HepG2 (cell line): Measurements from ENCODE around the gene PFAS. TPM values are rescaled to one million over a fixed set of nuclear protein-coding genes. Genes with fewer than 3 reads are reported as not detected.

Experiments
- ATAC-seq: fragments of 200-7000 bp; cut with Tn5 transposase; 3 replicates; pipeline ENCODE4 v1.9.1; 2020; ENCODE audit warnings: mild to moderate bottlenecking, moderate library complexity
- BruUV-seq: library from RNA; stranded (reverse); fragments of 400-500 nt; replicated peaks from 2 replicates; lab custom pipeline; 2021; lab: Mats Ljungman, UMichigan
- CTCF ChIA-PET: fragments of 300-600 bp; formaldehyde crosslinking; extraction: SDS; loops from one replicate; lab custom pipeline; 2021; ENCODE audit warnings: low total read pairs, inconsistent platforms, low intra/inter-chr PET ratio; lab: Yijun Ruan, JAX
- POLR2A ChIA-PET: fragments of 350-600 bp; sonication (Branson Sonifier 250); formaldehyde crosslinking; loops from one replicate; lab custom pipeline; 2020; ENCODE audit warnings: antibody characterized with exemption, inconsistent platforms; lab: Yijun Ruan, JAX
- DNase-seq: peaks from one replicate; pipeline ENCODE4 v3.0.0-alpha.2; 2015; ENCODE audit warnings: low spot score
- FAIRE-seq: peaks from 3 replicates; lab custom pipeline; 2011; peaks lifted over from hg19 to GRCh38; lab: Jason Lieb, UNC
- H2AFZ ChIP-seq: one replicate; pipeline ENCODE4 v1.6.1; 2011; ENCODE audit warnings: low read length, inconsistent platforms
- H3K27ac ChIP-seq: fragments of 300-600 bp; 3 replicates; pipeline ENCODE4 v1.8.0; 2011; ENCODE audit warnings: mixed run types, mild to moderate bottlenecking, mixed read lengths, low read length, inconsistent platforms; ENCODE audit not compliant: insufficient read depth; ENCODE audit errors: extremely low read length
- H3K27me3 ChIP-seq, 2 experiments: fragments of 200-600 bp in 1 of 2; 2 replicates in 1 of 2; 3 replicates in 1 of 2; pipeline versions ENCODE4 v1.6.0 to v1.8.0; 2011; ENCODE audit warnings: low read length in 2 of 2, mild to moderate bottlenecking in 2 of 2, moderate library complexity in 2 of 2, inconsistent platforms in 1 of 2; ENCODE audit not compliant: insufficient read depth in 2 of 2, control insufficient read depth in 1 of 2
- H3K36me3 ChIP-seq, 2 experiments: fragments of 200-600 bp in 1 of 2; replicated peaks in 1 of 2; 2 replicates in 1 of 2; 3 replicates in 1 of 2; pipeline versions ENCODE4 v1.5.1 to v1.8.0; 2011; ENCODE audit warnings: low read length in 2 of 2, inconsistent platforms in 1 of 2; ENCODE audit not compliant: insufficient read depth in 2 of 2, control insufficient read depth in 1 of 2
- H3K4me1 ChIP-seq: 2 replicates; pipeline ENCODE4 v1.5.1; 2012; ENCODE audit warnings: low read length, inconsistent platforms; ENCODE audit not compliant: insufficient read depth
- H3K4me2 ChIP-seq: 2 replicates; pipeline ENCODE4 v1.6.0; 2011; ENCODE audit warnings: low read depth, low read length, inconsistent platforms
- H3K4me3 ChIP-seq, 3 experiments: fragments of 200-600 bp in 1 of 3; sonication (generic), shearing (Covaris generic) in 1 of 3; replicated peaks in 1 of 3; 2 replicates each; pipeline ENCODE4 v1.5.1; 2011 to 2016; ENCODE audit warnings: low read length in 3 of 3, inconsistent platforms in 2 of 3, low read depth in 2 of 3, mild to moderate bottlenecking in 2 of 3, control low read depth in 1 of 3, mixed read lengths in 1 of 3; ENCODE audit not compliant: insufficient read depth in 1 of 3
- H3K79me2 ChIP-seq: one replicate; pipeline ENCODE4 v1.6.1; 2011; ENCODE audit warnings: low read length, inconsistent platforms; ENCODE audit not compliant: insufficient read depth
- H3K9ac ChIP-seq: 2 replicates; pipeline ENCODE4 v1.6.0; 2011; ENCODE audit warnings: mild to moderate bottlenecking, low read depth, low read length, inconsistent platforms; ENCODE audit not compliant: insufficient read depth
- H3K9me3 ChIP-seq: 2 replicates; pipeline ENCODE4 v1.5.1; 2012; ENCODE audit warnings: mild to moderate bottlenecking, low read length
- H4K20me1 ChIP-seq: 2 replicates; pipeline ENCODE4 v1.6.0; 2011; ENCODE audit warnings: inconsistent platforms, mild to moderate bottlenecking, low read length, moderate library complexity; ENCODE audit not compliant: insufficient read depth
- ARID2 ChIP-seq: sonication (generic); formaldehyde crosslinking; IDR thresholded peaks from 2 replicates; pipeline ENCODE4 v1.8.1; 2022; ENCODE audit warnings: mild to moderate bottlenecking, missing genetic modification reagents, borderline replicate concordance
- CEBPG ChIP-seq: IDR thresholded peaks from 2 replicates; pipeline ENCODE4 v1.6.1; 2016
- MYC ChIP-seq: sonication (generic); formaldehyde crosslinking; IDR thresholded peaks from 2 replicates; pipeline ENCODE4 v1.9.0; 2021; ENCODE audit warnings: missing genetic modification reagents, borderline replicate concordance
- NFKB2 ChIP-seq: sonication (generic); formaldehyde crosslinking; IDR thresholded peaks from 2 replicates; pipeline ENCODE4 v1.4.0; 2020; ENCODE audit warnings: missing genetic modification reagents, borderline replicate concordance
- SIX1 ChIP-seq: sonication (generic); formaldehyde crosslinking; IDR thresholded peaks from 2 replicates; pipeline ENCODE4 v1.4.0; 2020; ENCODE audit warnings: missing genetic modification reagents, borderline replicate concordance
- TARDBP ChIP-seq: sonication (generic); formaldehyde crosslinking; IDR thresholded peaks from 2 replicates; pipeline ENCODE4 v1.8.0; 2022; ENCODE audit warnings: mild to moderate bottlenecking, missing genetic modification reagents
- ZNF558 ChIP-seq: sonication (generic); formaldehyde crosslinking; IDR thresholded peaks from 2 replicates; pipeline ENCODE4 v1.9.0; 2022; ENCODE audit warnings: mild to moderate bottlenecking, missing genetic modification reagents, borderline replicate concordance
- WGBS: methylation state at CpG from one replicate; pipeline ENCODE4 v1.1.6; 2017; ENCODE audit warnings: low lambda C conversion rate; 5-methylcytosine and 5-hydroxymethylcytosine counted together
- in situ Hi-C: cut with HindIII; loops from 2 replicates; pipeline ENCODE4 v1.10.0; 2017; ENCODE audit warnings: low pct_unique_long_range_greater_than_20kb; ENCODE audit not compliant: extremely low pct_ligation_motif_present
- intact Hi-C: fragments of 100-400 bp; cut with micrococcal nuclease; formaldehyde crosslinking; loops from one replicate; pipeline ENCODE4 v1.10.0; 2022; ENCODE audit not compliant: unreplicated experiment
- polyA plus RNA-seq, 8 experiments: library from polyadenylated mRNA; depleted of rRNA in 3 of 8; stranded (reverse) in 7 of 8; unstranded in 1 of 8; fragments of >200 nt; fragmentation: Illumina TruSeq in 4 of 8; extraction: Trizol in 4 of 8; gene quantifications; 2 replicates each; pipeline versions ENCODE4 v1.2.1 to v1.2.3, GENCODE V29; 2011 to 2016; ENCODE audit warnings: low read depth in 4 of 8, missing spikeins in 1 of 8, mixed read lengths in 1 of 8; ENCODE audit not compliant: insufficient read depth in 1 of 8
- total RNA-seq, 5 experiments: library from RNA; depleted of rRNA; stranded (reverse); fragments of >200 nt; fragmentation: Illumina TruSeq; extraction: Trizol; gene quantifications; 2 replicates each; pipeline ENCODE4 v1.2.3, GENCODE V29; 2016; ENCODE audit warnings: low read depth in 1 of 5
- TF ChIP-seq, protein P1 (sequence below): sonication (generic); formaldehyde crosslinking; IDR thresholded peaks from 2 replicates; pipeline ENCODE4 v1.5.1; 2020; ENCODE audit warnings: missing genetic modification reagents, mild to moderate bottlenecking, borderline replicate concordance
- TF ChIP-seq, protein P2 (sequence below), 2 experiments: sonication (generic) in 1 of 2; formaldehyde crosslinking in 1 of 2; IDR thresholded peaks; 2 replicates each; pipeline versions ENCODE4 v1.6.1 to v1.9.0; 2014 to 2022; ENCODE audit warnings: antibody characterized with exemption in 1 of 2, borderline replicate concordance in 1 of 2, inconsistent platforms in 1 of 2, low read depth in 1 of 2, missing genetic modification reagents in 1 of 2
- TF ChIP-seq, protein P3 (sequence below): sonication (generic); formaldehyde crosslinking; IDR thresholded peaks from 2 replicates; pipeline ENCODE4 v1.4.0; 2020; ENCODE audit warnings: missing genetic modification reagents, mild to moderate bottlenecking, borderline replicate concordance

PFAS gene
- total and polyA plus RNA-seq, 2 of the 13 experiments (the other 11 are each of a cell fraction or from before 2014, with no cell fraction given): 49.4 to 58.2 TPM

DNA sequence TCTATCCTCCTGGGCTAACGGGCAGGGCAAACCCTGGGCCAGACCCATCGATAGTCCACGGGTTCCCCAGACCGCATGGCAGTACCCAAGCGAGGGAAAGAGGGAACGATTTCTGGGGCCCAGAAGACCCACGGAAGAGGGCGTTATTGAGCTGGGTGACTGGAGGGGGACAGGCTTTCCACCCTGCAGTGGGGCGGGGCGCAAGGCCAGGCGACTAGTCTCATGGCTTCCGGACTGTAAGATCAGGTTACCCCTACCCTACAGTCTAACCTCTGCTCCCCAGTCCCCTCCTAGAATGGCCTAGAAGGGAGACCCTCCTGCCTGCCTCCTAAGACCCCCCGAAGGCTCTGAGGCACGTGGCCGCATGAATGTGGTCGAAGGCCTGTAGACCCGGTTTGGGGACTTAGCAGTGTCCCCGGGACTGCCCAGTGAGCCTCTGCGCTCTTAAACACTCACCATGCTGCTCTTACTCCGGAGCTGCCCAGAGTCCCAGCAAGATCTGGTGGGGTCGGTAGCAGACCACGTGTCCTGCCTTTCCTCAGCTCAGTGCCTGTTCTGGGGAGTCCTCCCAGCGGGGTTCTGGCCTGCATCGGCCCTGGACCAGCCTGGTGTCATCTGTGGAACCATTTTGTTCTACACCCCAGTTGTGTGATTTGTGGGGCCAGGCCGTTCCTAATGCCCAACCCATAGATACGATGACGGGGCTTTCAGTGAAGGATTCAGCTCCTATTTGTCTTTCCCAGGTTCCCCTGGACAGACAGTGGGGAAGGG is 25.5 kb upstream of the PFAS start:
- no peak overlapping the region for H2AFZ ChIP-seq
- ATAC-seq (peak; percentile 62), DNase-seq (peak; percentile 79), FAIRE-seq (peak; percentile 79)
- ChIA-PET CTCF (interaction anchor here (0.7 kb wide), 1 partner anchor 77 kb away, joined by 3 read pairs; no protein-coding TSS in a partner anchor), POLR2A (interaction anchor here (0.7 to 7.7 kb wide), 26 partner anchors 11 to 821 kb away, joined by 3 to 111 read pairs (median 5); partner anchors contain the start of genes AURKB, BORCS6, CTC1 and KRABD2)
- peak overlapping the region; percentile 95 for H3K4me2 ChIP-seq
- no peaks in the 10 kb centered on the region; a peak in 1 of 5 replicates for H3K27me3 ChIP-seq
- H3K36me3 ChIP-seq: peaks cover 5 to 15% of the 10 kb centered on the region in 2 experiments; a peak in 4 of 5 replicates
- peaks cover 26% of the 10 kb centered on the region for H3K4me1 ChIP-seq
- peak overlapping the region; percentile 91 for H3K27ac ChIP-seq
- H4K20me1 ChIP-seq: peaks cover 4% of the 10 kb centered on the region; the same call in 1 of the 2 replicates
- H3K9me3 ChIP-seq: no peaks in the 10 kb centered on the region
- 3% methylated on average over 11 of the region's 27 CpGs for WGBS
- peak overlapping the region; percentile 69 to 85 (median 70) for H3K4me3 ChIP-seq
- peak overlapping the region; percentile 80 for H3K9ac ChIP-seq
- H3K79me2 ChIP-seq: no peaks in the 10 kb centered on the region
- in situ Hi-C loops (loop anchor here (5.0 kb wide), 2 partner anchors 36 to 79 kb away; no protein-coding TSS in a partner anchor), intact Hi-C loops (loop anchor here (1.0 to 5.0 kb wide), 2 partner anchors 77 to 154 kb away; partner anchors contain the start of gene KRABD2)
- TSS peak; percentile 84 for BruUV-seq
- TF ChIP-seq, protein P1, sequence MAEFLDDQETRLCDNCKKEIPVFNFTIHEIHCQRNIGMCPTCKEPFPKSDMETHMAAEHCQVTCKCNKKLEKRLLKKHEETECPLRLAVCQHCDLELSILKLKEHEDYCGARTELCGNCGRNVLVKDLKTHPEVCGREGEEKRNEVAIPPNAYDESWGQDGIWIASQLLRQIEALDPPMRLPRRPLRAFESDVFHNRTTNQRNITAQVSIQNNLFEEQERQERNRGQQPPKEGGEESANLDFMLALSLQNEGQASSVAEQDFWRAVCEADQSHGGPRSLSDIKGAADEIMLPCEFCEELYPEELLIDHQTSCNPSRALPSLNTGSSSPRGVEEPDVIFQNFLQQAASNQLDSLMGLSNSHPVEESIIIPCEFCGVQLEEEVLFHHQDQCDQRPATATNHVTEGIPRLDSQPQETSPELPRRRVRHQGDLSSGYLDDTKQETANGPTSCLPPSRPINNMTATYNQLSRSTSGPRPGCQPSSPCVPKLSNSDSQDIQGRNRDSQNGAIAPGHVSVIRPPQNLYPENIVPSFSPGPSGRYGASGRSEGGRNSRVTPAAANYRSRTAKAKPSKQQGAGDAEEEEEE (CRISPR knock-in tag): 0 out of 2 replicates have a peak, but pooled peaks have one; percentile 32
- peak; percentile 92 for TF ChIP-seq SIX1 (CRISPR knock-in tag)
- no peak for TF ChIP-seq NFKB2
- TF ChIP-seq, protein P2, sequence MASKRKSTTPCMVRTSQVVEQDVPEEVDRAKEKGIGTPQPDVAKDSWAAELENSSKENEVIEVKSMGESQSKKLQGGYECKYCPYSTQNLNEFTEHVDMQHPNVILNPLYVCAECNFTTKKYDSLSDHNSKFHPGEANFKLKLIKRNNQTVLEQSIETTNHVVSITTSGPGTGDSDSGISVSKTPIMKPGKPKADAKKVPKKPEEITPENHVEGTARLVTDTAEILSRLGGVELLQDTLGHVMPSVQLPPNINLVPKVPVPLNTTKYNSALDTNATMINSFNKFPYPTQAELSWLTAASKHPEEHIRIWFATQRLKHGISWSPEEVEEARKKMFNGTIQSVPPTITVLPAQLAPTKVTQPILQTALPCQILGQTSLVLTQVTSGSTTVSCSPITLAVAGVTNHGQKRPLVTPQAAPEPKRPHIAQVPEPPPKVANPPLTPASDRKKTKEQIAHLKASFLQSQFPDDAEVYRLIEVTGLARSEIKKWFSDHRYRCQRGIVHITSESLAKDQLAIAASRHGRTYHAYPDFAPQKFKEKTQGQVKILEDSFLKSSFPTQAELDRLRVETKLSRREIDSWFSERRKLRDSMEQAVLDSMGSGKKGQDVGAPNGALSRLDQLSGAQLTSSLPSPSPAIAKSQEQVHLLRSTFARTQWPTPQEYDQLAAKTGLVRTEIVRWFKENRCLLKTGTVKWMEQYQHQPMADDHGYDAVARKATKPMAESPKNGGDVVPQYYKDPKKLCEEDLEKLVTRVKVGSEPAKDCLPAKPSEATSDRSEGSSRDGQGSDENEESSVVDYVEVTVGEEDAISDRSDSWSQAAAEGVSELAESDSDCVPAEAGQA (IDR thresholded peaks at IDR 0.05; ENCODE audit: low read depth): no peak
- TF ChIP-seq, protein P2 (CRISPR knock-in tag; IDR thresholded peaks at IDR 0.05; ENCODE audit: borderline replicate concordance): no peak
- no peak for TF ChIP-seq CEBPG
- TF ChIP-seq, protein P3, sequence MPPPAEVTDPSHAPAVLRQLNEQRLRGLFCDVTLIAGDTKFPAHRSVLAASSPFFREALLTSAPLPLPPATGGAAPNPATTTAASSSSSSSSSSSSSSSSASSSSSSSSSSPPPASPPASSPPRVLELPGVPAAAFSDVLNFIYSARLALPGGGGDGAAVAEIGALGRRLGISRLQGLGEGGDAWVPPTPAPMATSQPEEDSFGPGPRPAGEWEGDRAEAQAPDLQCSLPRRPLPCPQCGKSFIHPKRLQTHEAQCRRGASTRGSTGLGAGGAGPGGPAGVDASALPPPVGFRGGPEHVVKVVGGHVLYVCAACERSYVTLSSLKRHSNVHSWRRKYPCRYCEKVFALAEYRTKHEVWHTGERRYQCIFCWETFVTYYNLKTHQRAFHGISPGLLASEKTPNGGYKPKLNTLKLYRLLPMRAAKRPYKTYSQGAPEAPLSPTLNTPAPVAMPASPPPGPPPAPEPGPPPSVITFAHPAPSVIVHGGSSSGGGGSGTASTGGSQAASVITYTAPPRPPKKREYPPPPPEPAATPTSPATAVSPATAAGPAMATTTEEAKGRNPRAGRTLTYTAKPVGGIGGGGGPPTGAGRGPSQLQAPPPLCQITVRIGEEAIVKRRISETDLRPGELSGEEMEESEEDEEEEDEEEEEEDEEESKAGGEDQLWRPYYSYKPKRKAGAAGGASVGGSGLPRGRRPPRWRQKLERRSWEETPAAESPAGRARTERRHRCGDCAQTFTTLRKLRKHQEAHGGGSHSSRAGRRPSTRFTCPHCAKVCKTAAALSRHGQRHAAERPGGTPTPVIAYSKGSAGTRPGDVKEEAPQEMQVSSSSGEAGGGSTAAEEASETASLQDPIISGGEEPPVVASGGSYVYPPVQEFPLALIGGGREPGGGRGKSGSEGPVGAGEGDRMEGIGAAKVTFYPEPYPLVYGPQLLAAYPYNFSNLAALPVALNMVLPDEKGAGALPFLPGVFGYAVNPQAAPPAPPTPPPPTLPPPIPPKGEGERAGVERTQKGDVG (CRISPR knock-in tag): 0 out of 2 replicates have a peak, but pooled peaks have one; percentile 8
- TF ChIP-seq ARID2 (CRISPR knock-in tag): 0 out of 2 replicates have a peak, but pooled peaks have one; percentile 76
- TF ChIP-seq MYC (CRISPR knock-in tag): peak; percentile 67
- peak; percentile 62 for TF ChIP-seq TARDBP (CRISPR knock-in tag)
- TF ChIP-seq ZNF558 (CRISPR knock-in tag): 0 out of 2 replicates have a peak, but pooled peaks have one; percentile 39
